CD1c-positive myeloid dendritic cell (primary cell): Measurements from ENCODE around the gene EGLN1.

Source experiments
- DNase-seq: peaks from one replicate; pipeline ENCODE4 v3.0.0-alpha.2; 2016; ENCODE audit errors: extremely low spot score

Gene EGLN1

DNA sequence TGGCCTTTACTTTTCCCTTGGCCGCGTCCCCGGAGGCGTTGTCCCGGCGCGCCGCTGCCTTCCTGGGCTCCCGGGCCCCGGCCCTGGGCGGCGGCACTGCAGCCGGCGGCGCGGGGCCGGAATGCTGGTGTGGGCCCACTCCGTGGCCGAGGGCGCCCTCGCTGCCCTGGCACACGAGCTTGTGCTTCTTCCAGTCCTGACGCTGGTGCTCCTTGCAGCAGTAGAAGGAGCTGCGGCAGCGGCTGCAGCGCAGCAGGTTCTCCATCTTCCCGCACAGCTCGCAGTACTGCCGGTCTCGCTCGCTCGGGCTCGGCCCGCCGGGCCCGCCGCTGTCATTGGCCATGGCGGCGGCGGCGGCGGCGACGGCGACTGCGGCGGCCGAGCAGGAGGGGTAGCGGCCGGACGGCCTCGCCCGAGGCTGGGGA, 529 bp downstream of the EGLN1 start:
- no peak for DNase-seq

GRCh38 chr1:231420959-231421545, 1.0 kb downstream of the EGLN1 start:
- DNase-seq: peak; percentile 54

DNA sequence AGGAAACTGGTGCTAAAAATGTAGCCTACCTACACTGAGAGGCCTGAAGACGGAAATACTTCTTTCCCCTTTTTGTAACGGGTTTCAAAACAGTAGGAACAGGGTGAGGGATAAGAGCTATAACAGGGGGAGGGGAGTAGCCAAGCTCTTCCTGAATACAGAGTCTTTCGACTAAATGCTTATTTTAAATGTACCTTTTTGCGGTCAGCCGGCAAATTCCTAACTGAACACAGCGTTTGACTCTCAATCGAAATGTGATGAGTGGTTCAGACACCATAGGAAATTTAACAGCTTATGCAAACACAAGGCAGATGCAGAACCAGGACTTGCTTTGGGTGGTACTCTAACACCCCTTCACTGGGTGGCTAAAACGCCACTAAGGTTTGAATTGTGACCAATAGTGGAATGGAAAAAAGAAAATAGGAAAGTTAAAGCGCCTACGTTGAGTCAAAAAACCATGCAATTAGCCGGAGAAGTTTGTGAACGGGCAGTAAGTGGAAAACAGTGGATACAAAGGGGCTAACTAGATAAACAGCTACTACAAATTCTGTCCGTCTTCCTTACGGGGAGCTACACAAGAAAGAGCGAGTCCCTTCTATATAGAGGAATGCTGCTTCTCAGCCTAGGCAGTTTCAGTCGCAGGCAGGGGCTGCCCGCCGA, 1.7 kb downstream of the EGLN1 start:
- DNase-seq: peak; percentile 77

- no peak for DNase-seq
Measured at GRCh38 chr1:231419738-231420298, 2.3 kb downstream of the EGLN1 start.

- DNase-seq: no peak
Measured at GRCh38 chr1:231419147-231419546, 2.9 kb downstream of the EGLN1 start.

- no peak for DNase-seq
Measured at GRCh38 chr1:231418741-231419107, 3.4 kb downstream of the EGLN1 start.

DNA sequence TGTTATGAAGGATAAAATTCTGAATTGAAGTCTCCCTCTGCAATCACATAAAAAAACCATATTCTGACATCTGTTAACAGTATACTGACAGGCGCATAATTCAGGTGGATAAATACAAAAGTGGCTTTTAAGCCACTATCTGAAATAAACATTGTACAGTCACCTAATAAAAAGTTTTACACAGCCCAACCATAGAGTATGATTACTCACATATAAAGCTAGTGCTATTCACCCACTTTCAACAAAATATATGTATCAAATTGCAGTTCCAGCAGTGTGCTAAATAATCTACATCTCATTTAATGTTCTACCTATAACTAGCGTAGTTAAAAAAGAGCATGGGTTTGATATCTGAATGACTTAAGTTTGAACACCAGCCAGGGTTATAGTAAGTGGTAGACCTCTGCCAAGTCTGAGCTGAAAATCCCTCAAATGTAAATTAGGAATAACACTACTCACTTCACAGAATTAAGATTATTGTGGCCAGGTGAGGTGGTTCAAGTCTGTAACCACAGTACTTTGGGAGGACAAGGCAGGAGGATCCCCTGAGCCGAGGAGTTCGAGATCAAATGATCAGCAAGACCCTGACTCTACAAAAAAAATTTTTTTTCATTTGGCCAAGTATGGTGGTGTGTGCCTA, 3.9 kb downstream of the EGLN1 start:
- DNase-seq: no peak

GRCh38 chr1:231417513-231417912, 4.6 kb downstream of the EGLN1 start:
- DNase-seq: peak; percentile 51

DNA sequence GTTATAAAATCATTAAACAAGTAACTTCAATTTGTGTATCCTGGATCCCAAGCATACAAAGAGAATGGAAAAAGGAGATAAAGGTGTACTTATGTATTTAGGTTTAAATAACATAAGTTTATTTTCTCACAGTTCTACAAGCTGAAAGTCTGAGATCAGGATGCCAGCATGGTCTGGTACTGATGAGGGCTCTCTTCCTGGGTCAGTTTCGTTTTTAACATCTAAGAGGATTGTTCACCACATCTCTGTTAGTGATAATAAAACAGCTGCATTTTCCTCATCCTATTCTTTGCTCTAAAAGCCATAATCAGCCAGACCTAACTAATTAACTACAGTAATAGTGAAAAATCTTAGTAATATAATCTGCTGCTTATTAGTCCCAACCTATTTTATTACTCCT, 5.2 kb downstream of the EGLN1 start:
- no peak for DNase-seq

DNA sequence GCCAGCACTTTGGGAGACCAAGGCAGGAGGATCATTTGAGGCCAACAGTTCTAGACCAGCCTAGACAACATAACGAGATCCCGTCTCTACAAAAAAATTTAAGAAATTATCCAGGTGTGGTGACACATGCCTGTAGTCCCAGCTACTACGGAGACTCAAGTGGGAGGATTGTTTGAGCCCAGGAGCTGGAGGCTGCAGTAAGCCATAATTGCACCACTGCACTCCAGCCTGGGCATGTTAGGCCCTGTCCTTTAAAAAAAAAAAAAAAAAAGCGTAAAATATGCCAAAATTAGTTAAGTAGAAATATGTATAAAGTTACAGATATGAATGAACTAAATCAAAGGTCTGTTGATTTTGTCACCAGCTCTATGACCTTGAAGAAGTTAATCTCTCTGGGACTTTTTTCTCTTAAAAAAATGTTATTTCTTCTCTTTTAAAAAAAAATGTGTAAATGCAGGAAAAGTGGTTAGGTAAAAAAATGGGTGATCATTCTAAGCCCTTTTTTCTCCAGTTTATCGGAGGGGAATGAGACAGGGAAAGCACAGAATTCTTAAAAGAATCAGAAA, 7.0 kb downstream of the EGLN1 start:
- DNase-seq: no peak

DNA sequence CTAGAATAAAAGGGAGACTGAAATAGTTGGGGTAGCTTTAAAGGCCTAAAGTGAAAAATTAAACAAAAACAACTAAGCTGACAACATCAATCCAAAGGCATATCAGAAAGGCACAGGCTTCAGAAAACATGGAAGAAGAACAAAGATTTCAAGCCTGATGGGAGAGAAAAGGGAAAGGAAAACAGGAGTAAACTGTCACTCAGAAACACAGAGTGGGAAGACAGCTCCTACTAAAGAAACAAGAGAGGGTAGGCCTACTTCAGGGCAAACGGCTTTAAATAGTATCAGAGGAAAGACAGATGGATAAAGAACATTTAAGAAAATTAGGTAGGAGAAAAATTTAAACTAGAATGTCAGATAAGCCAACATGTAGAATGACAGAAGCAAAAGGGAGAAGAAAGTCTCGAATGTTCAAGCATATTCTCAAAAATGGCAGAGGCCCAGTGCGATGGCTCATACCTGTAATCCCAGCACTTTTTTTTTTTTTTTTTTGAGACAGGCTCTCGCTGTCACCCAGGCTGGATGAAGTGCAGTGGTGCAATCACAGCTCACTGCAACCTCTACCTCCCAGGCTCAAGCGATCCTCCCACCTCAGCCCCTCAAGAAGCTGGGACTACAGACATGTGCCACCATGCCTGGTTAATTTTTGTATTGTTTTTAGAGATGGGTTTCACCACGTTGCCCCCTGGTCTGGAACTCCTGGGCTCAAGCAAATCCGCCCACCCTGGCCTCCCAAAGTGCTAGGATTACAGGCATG, 7.6 kb downstream of the EGLN1 start:
- no peak for DNase-seq

GRCh38 chr1:231413749-231414082, 8.4 kb downstream of the EGLN1 start:
- DNase-seq: no peak

DNA sequence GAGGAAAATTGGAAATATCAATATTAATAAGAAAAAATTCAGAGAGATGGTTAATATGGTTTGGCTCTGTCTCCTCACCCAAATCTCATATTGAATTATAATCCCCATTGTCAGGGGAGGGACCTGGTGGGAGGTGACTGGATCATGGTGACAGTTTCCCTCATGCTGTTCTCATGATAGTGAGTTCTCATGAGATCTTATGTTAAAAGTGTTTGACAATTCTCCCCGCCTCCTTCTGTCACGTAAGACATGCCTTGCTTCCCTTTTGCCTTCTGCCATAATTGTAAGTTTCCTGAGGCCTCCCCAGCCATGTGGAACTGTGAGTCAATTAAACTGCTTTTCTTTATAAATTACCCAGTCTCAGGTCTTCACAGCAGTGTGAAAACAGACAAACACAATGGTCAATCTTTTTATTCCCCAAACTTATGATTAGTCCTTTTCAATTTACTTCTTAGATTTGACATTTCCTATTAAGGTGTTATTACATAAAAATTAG, 11.0 kb downstream of the EGLN1 start:
- DNase-seq: no peak

DNA sequence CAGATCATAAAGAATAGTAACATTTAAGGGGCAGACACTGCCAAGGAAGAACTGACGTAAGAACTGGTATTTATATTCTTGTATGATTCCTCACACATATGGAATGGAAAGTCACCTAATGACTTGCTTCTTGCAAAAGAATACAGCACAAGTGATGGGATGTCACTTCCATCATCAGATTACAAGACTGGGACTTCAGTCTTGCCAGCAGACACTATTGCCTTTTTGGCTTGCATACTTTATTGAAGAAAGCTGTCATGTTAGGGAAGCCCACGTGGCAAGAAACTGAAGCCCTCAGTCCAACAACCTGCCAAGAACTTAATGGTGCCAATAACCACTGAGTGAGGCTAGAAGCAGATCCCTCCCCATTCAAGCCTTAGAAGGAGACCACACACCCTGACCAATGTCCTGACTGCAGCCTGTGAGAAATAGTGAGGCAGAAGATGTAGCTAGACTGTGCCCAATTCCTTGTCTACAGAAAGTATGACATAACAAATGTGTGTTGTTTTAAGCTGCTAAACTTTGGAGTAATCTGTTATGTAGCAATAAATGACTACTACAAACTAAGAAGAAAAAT, 12.0 kb downstream of the EGLN1 start:
- no peak for DNase-seq

- no peak for DNase-seq
Measured at GRCh38 chr1:231408528-231409094, 13.5 kb downstream of the EGLN1 start.

- no peak for DNase-seq
Measured at GRCh38 chr1:231407547-231408396, 14.3 kb downstream of the EGLN1 start.

DNA sequence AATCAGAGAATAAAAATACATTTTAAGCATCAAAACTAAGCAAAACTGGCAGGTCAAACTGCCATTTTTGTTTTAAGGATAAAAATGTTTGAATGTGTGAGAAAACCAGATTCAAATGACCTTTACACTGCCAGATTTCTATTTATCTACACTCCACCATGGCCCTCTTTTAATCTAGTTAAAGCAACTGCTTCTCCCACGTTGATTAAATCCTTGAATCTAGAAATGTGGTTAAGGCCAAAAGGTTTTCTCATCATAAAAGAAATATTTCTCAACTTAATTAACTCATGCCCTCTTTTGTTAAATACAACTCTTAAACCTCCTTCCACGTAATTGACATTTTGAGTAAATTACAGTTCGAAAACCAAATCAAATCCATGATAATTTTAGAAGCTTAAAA, 15.0 kb downstream of the EGLN1 start:
- no peak for DNase-seq

DNA sequence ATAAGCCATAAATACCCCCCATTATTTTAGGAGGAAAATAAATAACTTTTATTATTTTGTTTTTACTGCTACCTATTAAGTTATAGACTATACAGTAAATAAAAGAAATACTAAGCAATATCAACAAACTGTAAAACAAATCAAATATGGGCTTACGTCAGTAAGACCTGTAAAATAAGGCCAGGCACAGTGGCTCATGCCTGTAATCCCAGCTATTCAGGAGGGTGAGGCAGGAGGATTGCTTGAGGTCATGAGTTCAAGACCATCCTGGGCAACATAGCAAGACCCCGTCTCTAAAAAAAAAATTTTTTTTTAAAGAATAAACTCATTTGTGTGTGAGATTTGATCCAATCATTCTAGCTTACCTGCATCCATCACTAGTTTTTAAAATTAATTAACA, 17.8 kb downstream of the EGLN1 start:
- DNase-seq: no peak

GRCh38 chr1:231401478-231401877, 20.6 kb downstream of the EGLN1 start:
- no peak for DNase-seq
